OCI-LY3 (cell line): ENCODE measurements around the gene CARD6.

Experiments
- H2AFZ ChIP-seq: fragments of 200-600, 300-600 bp; shearing (Covaris generic); 2 replicates; pipeline ENCODE4 v1.6.0; 2014; ENCODE audit warnings: antibody characterized with exemption, low read depth, low read length
- H3K27ac ChIP-seq: fragments of 200-600, 300-600 bp; sonication (generic); 2 replicates; pipeline ENCODE4 v1.5.1; 2014; ENCODE audit warnings: mild to moderate bottlenecking, low read length, moderate library complexity, mixed read lengths
- H3K27me3 ChIP-seq: fragments of 200-600, 300-600 bp; sonication (generic); 2 replicates; pipeline ENCODE4 v1.6.1; 2014; ENCODE audit warnings: low read depth, low read length, mixed read lengths
- H3K36me3 ChIP-seq: fragments of 200-600, 300-600 bp; sonication (generic); replicated peaks from 2 replicates; pipeline ENCODE3; 2014; ENCODE audit warnings: low read depth, low read length, mixed read lengths
- H3K4me1 ChIP-seq: fragments of 300-600, 200-600 bp; sonication (generic); 2 replicates; pipeline ENCODE4 v1.6.1; 2014; ENCODE audit warnings: low read length, mixed read lengths
- H3K4me2 ChIP-seq: fragments of 200-600, 300-600 bp; sonication (generic); 2 replicates; pipeline ENCODE4 v1.6.1; 2014; ENCODE audit warnings: low read length, mixed read lengths
- H3K4me3 ChIP-seq: fragments of 300-600, 200-600 bp; sonication (generic); 2 replicates; pipeline ENCODE4 v1.5.1; 2014; ENCODE audit warnings: antibody characterized with exemption, mild to moderate bottlenecking, low read length, moderate library complexity
- H3K79me2 ChIP-seq: fragments of 300-600, 200-600 bp; shearing (Covaris generic); 2 replicates; pipeline ENCODE4 v1.6.1; 2014; ENCODE audit warnings: mild to moderate bottlenecking, low read length, mixed read lengths
- H3K9ac ChIP-seq: fragments of 300-600, 200-600 bp; shearing (Covaris generic); 2 replicates; pipeline ENCODE4 v1.6.0; 2014; ENCODE audit warnings: mild to moderate bottlenecking, low read length, moderate library complexity
- H3K9me3 ChIP-seq: fragments of 200-600, 300-600 bp; shearing (Covaris generic); 2 replicates; pipeline ENCODE4 v1.6.1; 2014; ENCODE audit warnings: low read length, mixed read lengths; ENCODE audit not compliant: insufficient read depth
- H4K20me1 ChIP-seq: fragments of 200-600, 300-600 bp; sonication (generic); 2 replicates; pipeline ENCODE4 v1.6.1; 2016; ENCODE audit warnings: low read length, mixed read lengths; ENCODE audit not compliant: insufficient read depth
- CTCF ChIP-seq: fragments of 200-600, 300-600 bp; sonication (generic); IDR thresholded peaks from 2 replicates; pipeline ENCODE4 v1.5.1; 2014; ENCODE audit warnings: antibody characterized with exemption, low read length, low read depth
- EZH2phosphoT487 ChIP-seq: fragments of 200-600 bp; shearing (Covaris generic); IDR thresholded peaks from 2 replicates; pipeline ENCODE4 v1.6.1; 2018; ENCODE audit warnings: antibody characterized with exemption, mixed run types, low read depth

CARD6 gene

DNA sequence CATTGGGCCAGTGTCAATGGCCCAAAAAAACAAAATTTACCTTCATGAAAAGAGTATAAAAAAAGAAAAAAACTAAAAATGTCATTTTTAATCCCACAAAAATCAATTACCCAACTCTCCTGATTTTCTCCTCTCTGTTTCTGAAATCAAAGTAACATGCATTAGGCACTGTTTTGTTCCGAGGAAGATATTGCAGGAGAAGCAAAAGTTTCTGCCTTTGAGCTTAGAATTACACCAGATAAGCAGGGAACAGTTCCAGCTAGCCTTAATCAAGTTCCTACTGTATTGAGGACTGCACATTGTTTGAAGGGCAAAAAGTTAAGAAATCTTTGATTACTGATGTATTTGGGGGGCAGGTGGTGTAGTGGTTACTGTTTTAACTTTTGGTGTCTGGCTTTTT is 41.9 kb upstream of the CARD6 start:
- H2AFZ ChIP-seq: no peak overlapping the region

GRCh38 chr5:40801771-40802562 is 39.2 kb upstream of the CARD6 start:
- H2AFZ ChIP-seq: no peak overlapping the region
- no peak for TF ChIP-seq EZH2phosphoT487
- no peak for TF ChIP-seq CTCF
- H3K4me3 ChIP-seq: no peak overlapping the region
- H3K79me2 ChIP-seq: peaks cover 6% of the 10 kb centered on the region
- no peaks in the 10 kb centered on the region for H3K36me3 ChIP-seq
- no peak overlapping the region for H3K9ac ChIP-seq
- no peak overlapping the region for H3K4me2 ChIP-seq
- peaks cover 5% of the 10 kb centered on the region for H3K4me1 ChIP-seq
- no peak overlapping the region for H3K27ac ChIP-seq
- no peaks in the 10 kb centered on the region for H3K27me3 ChIP-seq
- no peaks in the 10 kb centered on the region for H3K9me3 ChIP-seq
- no peaks in the 10 kb centered on the region for H4K20me1 ChIP-seq

More for the DNA sequence above, 41.9 kb upstream of the CARD6 start:
- Histone ChIP-seq H3K9me3 (no peaks in the 10 kb centered on the region), H3K4me2 (peak overlapping the region; percentile 76), H3K36me3 (no peaks in the 10 kb centered on the region), H3K9ac (peak overlapping the region; percentile 83; the same call in 1 of the 2 replicates), H3K27ac (no peak overlapping the region), H3K79me2 (peaks cover 33% of the 10 kb centered on the region), H3K4me1 (peaks cover 12% of the 10 kb centered on the region), H4K20me1 (peaks cover 6% of the 10 kb centered on the region; the same call in 1 of the 2 replicates), H3K4me3 (peak overlapping the region; percentile 96), H3K27me3 (no peaks in the 10 kb centered on the region)
- TF ChIP-seq EZH2phosphoT487: no peak
- TF ChIP-seq CTCF: no peak

GRCh38 chr5:40812125-40812524 is 29.0 kb upstream of the CARD6 start:
- H2AFZ ChIP-seq: no peak overlapping the region
- H3K27ac ChIP-seq: no peak overlapping the region

More at GRCh38 chr5:40812125-40812524, 29.0 kb upstream of the CARD6 start:
- Histone ChIP-seq H3K9ac (no peak overlapping the region), H3K9me3 (no peaks in the 10 kb centered on the region), H3K4me2 (no peak overlapping the region), H3K27me3 (no peaks in the 10 kb centered on the region), H4K20me1 (no peaks in the 10 kb centered on the region), H3K4me1 (no peaks in the 10 kb centered on the region), H3K36me3 (no peaks in the 10 kb centered on the region), H3K4me3 (no peak overlapping the region), H3K79me2 (no peaks in the 10 kb centered on the region)
- no peak for TF ChIP-seq EZH2phosphoT487
- no peak for TF ChIP-seq CTCF
